Right kidney (tissue), 1 donor: ENCODE data around the gene CHIA.
"Not testable (repeated sequence)": the region's sequence is repeated elsewhere in the genome, so short reads cannot be mapped to it uniquely, and the experiment has no call there.

Source experiments
- DNase-seq: peaks from one replicate; pipeline ENCODE4 v3.0.0-alpha.2; 2016

CHIA gene

DNA sequence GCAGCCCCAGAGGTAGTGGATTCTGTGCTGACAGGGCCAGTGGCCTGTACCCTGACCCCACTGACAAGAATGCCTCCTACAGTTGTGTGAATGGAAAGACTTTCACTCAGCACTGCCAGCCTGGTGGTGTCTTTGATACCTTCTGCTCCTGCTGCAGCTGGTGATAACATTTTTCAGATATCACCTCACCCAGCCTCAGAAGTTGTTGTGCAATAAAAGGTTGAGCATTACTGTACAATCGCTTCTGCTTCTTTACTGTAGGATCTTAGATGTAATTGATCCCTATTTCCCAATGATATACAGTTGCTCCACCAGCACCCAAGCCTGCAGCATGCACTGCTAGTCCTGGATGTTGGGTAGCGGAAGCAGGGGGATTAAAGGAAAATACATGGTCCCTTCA, 4.8 kb upstream of the CHIA start:
- no peak for DNase-seq

GRCh38 chr1:111286912-111287311, 3.7 kb upstream of the CHIA start:
- no peak for DNase-seq

DNA sequence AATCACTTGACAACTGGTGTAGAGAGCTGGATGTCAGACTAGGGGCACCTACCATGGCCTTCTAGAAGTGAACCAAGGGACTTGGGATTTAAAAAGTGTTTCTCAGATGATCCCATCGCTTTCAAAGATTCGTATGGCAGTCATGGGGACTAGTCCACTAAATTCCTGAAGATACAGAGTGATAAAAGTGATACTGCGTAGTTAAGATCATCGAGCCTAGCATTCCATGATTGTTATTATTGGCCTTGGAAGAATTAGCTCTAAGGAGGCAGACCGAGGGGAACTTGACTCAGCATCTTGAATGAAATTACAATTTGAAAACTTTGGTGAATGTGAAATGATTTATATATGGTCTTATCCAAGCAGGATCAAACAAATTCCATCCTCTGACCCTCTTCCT, 1.3 kb upstream of the CHIA start:
- DNase-seq = no peak

GRCh38 chr1:111290104-111290503, 547 bp upstream of the CHIA start:
- no peak for DNase-seq

DNA sequence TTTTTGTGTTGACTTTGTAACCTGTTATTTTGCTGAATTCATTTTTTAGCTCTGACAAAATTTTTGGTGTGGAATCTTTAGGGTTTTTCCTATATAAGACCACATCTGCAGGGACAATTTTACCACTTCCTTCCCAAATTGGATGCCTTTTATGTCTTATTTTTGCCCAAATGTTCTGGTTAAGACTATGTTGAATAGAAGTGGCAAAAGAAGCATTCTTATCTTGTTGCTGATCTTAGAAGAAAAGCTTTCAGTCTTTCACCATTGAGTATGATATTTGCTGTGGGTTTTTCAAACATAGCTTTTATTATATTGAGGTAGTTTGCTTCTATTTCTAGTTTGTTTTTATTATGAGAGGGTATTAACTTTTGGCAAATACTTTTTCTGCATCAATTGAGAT, 3.7 kb downstream of the CHIA start:
- no peak for DNase-seq

GRCh38 chr1:111302374-111302773, 11.7 kb downstream of the CHIA start:
- no peak for DNase-seq

DNA sequence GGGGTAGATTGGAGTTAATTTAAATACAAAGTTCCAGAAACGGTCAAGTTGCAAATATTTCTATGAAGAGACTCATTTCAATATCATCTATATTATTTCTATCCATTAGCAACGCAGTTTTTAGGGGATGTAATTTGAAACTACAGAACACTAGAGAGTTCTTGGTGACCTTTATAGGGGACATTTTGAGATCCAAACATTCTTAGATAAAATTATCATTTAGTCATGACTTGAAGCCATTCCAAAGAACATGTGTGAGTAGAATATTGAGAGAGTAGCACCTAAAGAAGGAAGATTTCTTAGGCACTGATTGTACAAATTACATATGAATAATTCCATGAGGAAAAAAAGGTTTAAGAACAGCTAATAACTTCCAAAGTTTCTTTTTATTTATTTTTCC, 19.0 kb downstream of the CHIA start:
- no peak for DNase-seq

- no peak for DNase-seq
These were observed 27.9 kb downstream of the CHIA start for GRCh38 chr1:111318523-111318922.

- DNase-seq = no peak
These were observed 29.6 kb downstream of the CHIA start for GRCh38 chr1:111320066-111320879.

DNA sequence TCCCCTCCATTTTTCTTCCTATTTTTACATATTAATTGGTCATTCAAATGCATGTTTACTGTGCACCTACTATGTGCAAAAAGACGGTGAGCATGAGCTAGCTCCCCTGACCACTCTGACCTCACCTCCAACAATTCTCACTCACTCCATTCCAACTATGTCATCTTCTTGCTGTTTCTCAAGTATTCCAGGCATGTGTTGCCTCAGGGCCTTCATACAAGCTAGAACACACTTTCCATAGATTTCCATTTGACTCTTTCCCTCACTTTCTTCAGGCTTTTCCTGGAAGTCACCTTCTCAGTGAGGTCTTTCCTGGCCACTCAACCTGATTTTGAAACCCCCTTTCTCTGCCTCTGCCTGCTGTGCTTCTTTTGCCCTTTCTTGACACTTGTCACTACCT, 32.6 kb downstream of the CHIA start:
- DNase-seq = no peak

DNA sequence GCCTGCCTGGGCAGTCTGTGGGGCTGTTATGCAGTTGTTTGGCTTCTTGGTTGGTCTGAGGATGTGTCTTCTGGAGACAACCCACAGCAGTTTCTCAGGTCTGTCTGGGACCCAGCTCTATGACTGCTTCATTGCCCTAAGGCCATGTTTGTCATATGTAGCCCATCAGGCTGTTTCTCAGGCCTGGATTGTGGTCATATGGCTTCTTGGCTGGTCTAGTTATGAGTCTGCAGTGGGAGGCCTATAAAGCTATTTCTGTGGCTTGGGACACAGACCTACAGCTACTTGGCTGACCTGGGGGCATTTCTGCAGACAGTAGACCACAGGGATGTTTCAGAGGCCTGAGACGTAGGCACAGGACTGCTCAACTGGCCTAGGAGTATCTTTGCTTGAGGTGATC, 41.5 kb downstream of the CHIA start:
- DNase-seq = no peak

DNA sequence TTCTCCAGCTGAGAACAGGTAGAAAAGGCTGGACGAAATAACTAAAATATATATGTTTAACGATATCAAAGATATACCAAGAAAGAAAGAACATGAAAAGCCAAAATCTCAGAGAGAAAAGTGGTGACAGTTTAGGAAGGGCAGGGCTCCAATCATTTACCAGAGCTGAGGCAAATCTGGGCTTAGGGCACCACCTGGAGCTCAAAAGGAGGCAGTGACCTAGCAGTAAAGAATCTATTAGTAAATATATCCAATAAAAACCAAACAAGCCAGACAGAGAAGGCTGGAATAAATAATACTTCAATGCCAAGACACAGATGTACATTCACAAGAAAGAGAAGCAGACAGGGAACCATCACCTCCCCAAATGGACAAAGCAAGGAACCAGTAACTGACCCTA, 43.5 kb downstream of the CHIA start:
- DNase-seq = no peak

DNA sequence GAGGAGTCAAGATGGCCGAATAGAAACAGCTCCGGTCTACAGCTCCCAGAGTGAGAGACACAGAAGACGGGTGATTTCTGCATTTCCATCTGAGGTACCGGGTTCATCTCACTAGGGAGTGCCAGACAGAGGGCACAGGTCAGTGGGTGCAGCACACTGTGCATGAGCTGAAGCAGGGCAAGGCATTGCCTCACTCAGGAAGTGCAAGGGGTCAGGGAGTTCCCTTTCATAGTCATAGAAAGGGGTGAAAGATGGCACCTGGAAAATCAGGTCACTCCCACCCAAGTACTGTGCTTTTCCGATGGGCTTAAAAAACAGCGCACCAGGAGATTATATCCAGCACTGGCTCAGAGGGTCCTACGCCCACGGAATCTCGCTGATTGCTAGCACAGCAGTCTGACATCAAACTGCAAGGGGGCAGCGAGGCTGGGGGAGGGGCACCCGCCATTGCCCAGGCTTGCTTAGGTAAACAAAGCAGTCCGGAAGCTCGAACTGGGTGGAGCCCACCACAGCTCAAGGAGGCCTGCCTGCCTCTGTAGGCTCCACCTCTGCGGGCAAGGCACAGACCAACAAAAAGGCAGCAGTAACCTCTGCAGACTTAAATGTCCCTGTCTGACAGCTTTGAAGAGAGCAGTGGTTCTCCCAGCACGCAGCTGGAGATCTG, 44.7 kb downstream of the CHIA start:
- DNase-seq = not testable (repeated sequence)

GRCh38 chr1:111338849-111339248, 48.2 kb downstream of the CHIA start:
- not testable (repeated sequence) for DNase-seq

DNA sequence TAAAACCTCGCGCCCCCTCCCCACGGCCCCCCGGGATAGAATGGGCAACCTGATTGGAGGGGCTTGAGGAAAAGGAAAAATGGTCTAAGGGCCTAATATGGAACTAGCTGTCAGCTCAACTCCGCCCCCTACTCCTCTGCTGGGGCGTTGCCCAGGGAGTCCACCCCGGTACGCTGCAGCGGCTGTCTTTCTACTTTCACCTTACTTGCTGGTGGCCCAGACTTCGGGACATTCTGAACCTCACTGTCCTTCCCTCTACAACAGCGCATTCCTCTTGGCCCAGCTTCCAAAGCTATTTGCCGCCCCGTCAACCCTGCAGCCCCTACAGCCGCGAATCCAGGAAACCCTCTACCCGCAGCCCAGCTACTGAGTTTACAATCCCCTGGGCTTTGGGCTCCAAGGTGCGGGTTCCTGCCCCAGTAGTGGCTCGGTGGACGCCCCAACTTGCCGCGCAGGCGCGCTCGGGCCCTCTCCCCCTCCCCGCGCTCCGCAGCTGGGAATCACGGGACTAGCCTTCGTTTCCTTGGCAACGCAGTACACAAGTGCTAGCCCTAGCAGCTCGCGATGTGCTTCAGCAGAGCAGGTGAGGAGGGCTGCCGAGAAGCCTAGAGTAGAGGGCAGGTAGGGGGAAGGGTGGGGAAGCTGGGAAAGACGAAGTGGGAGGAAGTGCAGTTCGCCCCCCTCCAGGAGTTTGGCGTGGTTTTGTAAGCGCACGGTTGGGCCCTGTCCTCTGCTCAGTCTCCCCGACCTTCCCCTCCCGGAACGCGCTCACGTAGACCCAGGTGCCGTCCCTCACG, 55.6 kb downstream of the CHIA start:
- DNase-seq = peak; percentile 87

DNA sequence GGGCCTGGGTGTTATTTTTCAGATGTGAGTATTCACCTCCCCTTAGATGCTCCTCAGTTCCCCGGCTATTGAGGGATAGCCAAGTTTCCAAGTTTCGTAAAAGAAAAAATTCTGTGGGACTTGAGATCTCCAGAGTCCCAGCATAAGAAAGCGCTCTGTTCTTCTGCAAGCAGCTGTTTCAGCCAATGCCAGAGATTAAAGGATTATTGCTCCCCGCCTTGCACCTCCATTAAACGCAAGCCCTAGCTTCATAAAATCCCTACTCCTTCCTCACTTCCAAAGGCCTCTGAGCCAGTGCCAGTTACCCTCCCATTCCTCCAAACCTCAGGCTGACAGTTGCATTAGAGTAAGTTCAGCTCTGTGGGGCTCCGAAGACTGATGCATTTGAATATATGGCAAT, 56.4 kb downstream of the CHIA start:
- no peak for DNase-seq

DNA sequence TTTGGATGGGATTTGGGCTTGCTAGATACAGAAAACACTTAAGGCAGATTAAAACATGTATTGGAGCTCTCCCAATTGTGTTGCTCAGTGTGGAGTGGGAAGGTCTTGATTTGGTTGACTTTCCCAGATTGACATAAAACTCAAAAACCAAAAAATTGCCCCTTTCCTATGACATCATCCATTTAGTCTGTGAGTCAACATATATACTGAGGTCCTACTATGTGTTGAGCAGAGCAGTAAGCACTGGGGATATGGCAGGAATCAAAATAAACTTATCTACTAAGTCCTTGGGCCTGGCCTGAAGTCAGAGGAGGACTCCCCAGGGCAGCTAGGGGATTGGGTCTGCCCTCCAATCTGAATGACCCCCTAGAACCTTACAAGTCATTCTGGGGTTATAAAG, 61.0 kb downstream of the CHIA start:
- DNase-seq = no peak

- DNase-seq = no peak
These were observed 63.9 kb downstream of the CHIA start for GRCh38 chr1:111354584-111354983.

- DNase-seq = no peak
These were observed 68.3 kb downstream of the CHIA start for GRCh38 chr1:111358964-111359363.

DNA sequence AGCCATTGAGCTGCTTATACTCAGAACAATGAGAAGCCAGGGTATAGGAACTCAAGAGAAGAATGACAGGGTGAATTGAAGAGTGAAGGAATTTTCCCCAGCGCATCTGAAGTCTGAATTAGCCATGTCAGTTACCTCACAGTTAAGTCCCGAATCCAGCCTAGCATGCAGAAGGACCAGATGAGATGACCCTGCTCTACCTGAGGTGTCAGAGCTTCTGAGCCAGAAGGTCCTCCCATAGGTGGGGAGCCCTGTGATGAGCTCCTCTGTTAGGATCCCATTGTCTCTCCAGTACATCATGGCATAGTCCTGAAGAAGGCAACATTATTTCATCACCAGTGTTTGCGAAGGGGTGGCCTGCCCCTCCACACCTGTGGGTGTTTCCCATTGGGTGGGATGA, 68.7 kb downstream of the CHIA start:
- no peak for DNase-seq

- not testable (repeated sequence) for DNase-seq
These were observed 69.6 kb downstream of the CHIA start for GRCh38 chr1:111360257-111360656.

- DNase-seq = no peak
These were observed 71.1 kb downstream of the CHIA start for GRCh38 chr1:111361761-111362160.

DNA sequence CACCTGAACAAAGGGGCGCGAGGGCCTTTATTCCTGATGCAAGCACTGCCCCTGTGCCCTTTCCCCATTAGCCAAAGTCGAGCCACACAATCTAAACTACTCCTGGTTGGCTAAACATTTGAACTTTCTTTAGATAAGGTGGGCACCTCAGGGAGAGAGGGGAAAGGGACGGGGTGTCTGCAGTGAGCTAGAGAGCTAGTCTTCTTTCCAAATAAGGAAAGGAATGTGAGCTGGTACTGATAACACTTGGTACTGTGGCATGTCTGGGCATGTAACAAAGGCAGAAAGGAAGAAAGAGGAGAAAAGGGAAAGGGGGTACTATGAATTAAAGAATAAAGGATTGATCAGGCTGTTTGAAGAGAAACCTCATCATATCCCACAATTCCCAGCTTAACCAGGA, 74.0 kb downstream of the CHIA start:
- no peak for DNase-seq
